Measurements from ENCODE around the gene RUFY4. TPM values are rescaled to one million over a fixed set of nuclear protein-coding genes. Genes with fewer than 3 reads are reported as not detected.
A peak's percentile ranks its signal among the peaks of the same experiment; 100 is the strongest.

The RUFY4 gene
- total RNA-seq, 1 donor from 2014 or later, result not detected

DNA sequence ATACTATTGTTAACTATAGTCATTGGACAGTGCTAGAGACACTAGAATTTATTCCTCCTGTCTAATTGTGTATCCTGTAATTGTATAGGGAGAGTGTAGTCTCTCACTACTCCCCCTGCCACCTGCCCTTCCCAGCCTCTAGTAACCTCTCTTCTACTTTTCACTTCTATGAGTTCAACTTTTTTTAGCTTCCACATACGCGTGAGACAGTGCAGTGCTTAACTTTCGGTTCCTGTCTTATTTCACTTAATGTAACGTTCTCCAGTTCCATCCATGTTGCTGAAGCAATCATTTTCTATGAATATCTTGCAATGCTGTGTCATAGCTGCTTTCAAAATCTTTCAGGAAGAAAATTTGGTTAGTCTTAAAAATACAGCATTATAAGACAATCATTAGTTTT, 22.8 kb upstream of the RUFY4 start:
- H3K36me3 ChIP-seq, result no peaks in the 10 kb centered on the region
- peaks cover 6% of the 10 kb centered on the region for H3K9me3 ChIP-seq
- TF ChIP-seq, protein P1, sequence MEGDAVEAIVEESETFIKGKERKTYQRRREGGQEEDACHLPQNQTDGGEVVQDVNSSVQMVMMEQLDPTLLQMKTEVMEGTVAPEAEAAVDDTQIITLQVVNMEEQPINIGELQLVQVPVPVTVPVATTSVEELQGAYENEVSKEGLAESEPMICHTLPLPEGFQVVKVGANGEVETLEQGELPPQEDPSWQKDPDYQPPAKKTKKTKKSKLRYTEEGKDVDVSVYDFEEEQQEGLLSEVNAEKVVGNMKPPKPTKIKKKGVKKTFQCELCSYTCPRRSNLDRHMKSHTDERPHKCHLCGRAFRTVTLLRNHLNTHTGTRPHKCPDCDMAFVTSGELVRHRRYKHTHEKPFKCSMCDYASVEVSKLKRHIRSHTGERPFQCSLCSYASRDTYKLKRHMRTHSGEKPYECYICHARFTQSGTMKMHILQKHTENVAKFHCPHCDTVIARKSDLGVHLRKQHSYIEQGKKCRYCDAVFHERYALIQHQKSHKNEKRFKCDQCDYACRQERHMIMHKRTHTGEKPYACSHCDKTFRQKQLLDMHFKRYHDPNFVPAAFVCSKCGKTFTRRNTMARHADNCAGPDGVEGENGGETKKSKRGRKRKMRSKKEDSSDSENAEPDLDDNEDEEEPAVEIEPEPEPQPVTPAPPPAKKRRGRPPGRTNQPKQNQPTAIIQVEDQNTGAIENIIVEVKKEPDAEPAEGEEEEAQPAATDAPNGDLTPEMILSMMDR (IDR thresholded peaks at IDR 0.05), result no peak
- peak; percentile 83 for ATAC-seq
- no peak overlapping the region for H3K4me3 ChIP-seq
- H3K27me3 ChIP-seq, result no peaks in the 10 kb centered on the region
- intact Hi-C loops (cut with DNase I), result no loop called here
- H3K4me1 ChIP-seq, result no peaks in the 10 kb centered on the region
- H3K27ac ChIP-seq, result no peak overlapping the region
- no peak for DNase-seq

DNA sequence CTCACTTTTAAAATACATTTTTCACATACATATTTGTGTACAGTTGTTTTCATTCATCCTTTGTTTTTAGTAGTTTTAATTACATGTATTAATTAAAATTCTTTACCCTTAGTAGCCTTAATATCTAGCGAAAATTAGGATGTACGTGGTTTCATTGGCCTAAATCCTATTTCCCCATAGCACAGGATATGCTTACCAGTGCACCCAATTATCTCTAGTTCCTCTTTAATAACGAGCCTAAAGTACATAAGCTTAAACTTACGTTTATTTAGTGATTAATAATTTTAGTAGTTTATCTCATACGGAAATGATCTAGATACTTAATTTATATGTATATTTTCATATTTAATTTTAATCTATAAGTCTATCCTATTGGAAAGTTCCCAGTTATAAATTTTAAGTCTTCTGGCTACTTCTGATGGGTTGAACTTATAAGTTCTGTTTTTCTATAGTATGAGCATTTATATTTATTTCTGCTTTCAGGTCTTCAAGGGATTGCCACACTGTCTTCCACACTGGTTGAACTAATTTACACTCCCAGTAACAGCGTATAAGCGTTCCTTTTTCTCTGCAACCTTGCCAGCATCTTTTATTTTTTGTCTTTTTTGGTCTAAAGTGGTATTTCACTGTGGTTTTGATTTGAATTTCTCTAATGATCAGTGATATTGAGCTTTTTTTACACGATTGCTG, 21.4 kb upstream of the RUFY4 start:
- DNase-seq (no peak), ATAC-seq (peak; percentile 64)
- Histone ChIP-seq H3K4me1 (no peaks in the 10 kb centered on the region), H3K4me3 (no peak overlapping the region), H3K36me3 (no peaks in the 10 kb centered on the region), H3K9me3 (peaks cover 6% of the 10 kb centered on the region), H3K27me3 (no peaks in the 10 kb centered on the region), H3K27ac (no peak overlapping the region)
- TF ChIP-seq, protein P1 (IDR thresholded peaks at IDR 0.05), result no peak
- intact Hi-C loops (cut with DNase I), result no loop called here

DNA sequence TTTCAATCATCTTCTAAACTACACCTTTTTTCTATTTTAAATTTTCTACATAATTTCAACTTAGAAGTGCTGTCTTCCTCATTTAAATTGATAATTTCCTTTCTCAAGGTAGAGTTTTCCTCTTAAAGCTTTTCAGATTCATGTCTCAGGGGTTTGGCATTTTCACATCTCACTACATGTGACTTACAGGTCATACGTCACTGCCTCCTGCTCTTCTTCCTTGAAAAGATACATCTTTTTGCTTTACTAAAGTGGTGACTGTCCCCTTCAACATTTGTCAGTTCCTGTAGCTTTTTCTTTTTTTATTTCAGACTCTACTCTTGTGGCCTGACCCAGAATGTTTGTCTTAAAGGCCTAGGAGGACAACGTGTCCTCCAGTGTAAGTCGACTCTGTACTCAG, 17.1 kb upstream of the RUFY4 start:
- Histone ChIP-seq H3K27ac (no peak overlapping the region), H3K4me1 (no peaks in the 10 kb centered on the region), H3K27me3 (peaks cover 8% of the 10 kb centered on the region), H3K4me3 (no peak overlapping the region), H3K36me3 (no peaks in the 10 kb centered on the region), H3K9me3 (peaks cover 6% of the 10 kb centered on the region)
- intact Hi-C loops (cut with DNase I), result no loop called here
- DNase-seq, result no peak
- TF ChIP-seq, protein P1 (IDR thresholded peaks at IDR 0.05), result no peak
- no peak for ATAC-seq

DNA sequence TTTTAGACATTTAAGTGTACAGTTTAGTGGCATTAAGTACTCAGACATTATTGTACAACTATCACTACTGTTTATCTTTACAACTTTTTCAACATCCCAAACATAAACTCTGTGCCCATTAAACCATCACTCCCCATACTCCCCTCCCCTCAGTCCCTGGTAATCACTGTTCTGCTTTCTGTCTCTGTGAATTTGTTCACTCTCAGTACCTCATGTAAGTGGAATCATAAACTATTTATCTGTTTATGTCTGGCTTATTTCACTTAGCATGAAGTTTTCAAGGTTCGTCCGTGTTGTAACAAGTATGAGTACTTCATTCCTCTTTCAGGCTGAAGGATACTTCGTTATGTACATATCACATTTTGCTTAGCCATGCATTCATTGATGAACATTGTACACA, 9.8 kb upstream of the RUFY4 start:
- H3K4me1 ChIP-seq, result no peaks in the 10 kb centered on the region
- ATAC-seq (no peak), DNase-seq (no peak)
- no peak overlapping the region for H3K4me3 ChIP-seq
- peaks cover 8% of the 10 kb centered on the region for H3K27me3 ChIP-seq
- no peak overlapping the region for H3K27ac ChIP-seq
- TF ChIP-seq, protein P1 (IDR thresholded peaks at IDR 0.05), result no peak
- no peaks in the 10 kb centered on the region for H3K9me3 ChIP-seq
- H3K36me3 ChIP-seq, result no peaks in the 10 kb centered on the region
- intact Hi-C loops (cut with DNase I), result no loop called here

DNA sequence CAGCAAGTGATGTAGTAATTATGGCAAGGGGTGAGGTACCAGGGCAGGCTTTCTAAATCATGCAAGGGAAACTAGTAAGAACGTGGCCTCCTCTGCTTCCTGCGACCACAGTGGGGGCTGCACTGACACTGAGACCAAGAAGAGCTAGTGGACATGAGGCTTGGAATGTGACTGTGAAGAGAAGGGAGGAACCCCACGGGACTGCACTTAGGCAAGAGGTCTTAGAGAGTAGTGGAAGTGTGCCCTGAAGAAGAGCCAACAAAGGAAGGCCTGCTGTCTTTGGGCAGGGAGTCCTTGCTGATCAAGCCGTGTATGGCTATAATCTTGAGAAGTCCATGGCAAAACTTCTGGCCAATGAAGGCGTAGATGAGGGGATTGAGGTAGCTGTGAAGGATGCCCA, 8.9 kb upstream of the RUFY4 start:
- TF ChIP-seq, protein P1 (IDR thresholded peaks at IDR 0.05), result no peak
- no peaks in the 10 kb centered on the region for H3K36me3 ChIP-seq
- H3K9me3 ChIP-seq, result no peaks in the 10 kb centered on the region
- no peaks in the 10 kb centered on the region for H3K4me1 ChIP-seq
- H3K27me3 ChIP-seq, result peaks cover 3% of the 10 kb centered on the region
- ATAC-seq (peak; percentile 35), DNase-seq (no peak)
- intact Hi-C loops (cut with DNase I), result no loop called here
- H3K4me3 ChIP-seq, result no peak overlapping the region
- no peak overlapping the region for H3K27ac ChIP-seq

Data from upper lobe of right lung (tissue), 1 donor.